Smooth muscle cell (in vitro differentiated cells): ENCODE data around the gene KLKB1. TPM values are rescaled to one million over a fixed set of nuclear protein-coding genes. Genes with fewer than 3 reads are reported as not detected.

Experiments used
- DNase-seq: peaks from one replicate; lab custom pipeline; 2025; ENCODE audit not compliant: unreplicated experiment; lab: John Stamatoyannopoulos, UW
- H2AFZ ChIP-seq: fragments of 200-600 bp; sonication (generic); 2 replicates; pipeline ENCODE4 v1.6.0; 2016; ENCODE audit warnings: antibody characterized with exemption, low read depth, mild to moderate bottlenecking
- H3F3A ChIP-seq: fragments of 200-600 bp; sonication (generic); 2 replicates; pipeline ENCODE4 v1.6.0; 2017; ENCODE audit warnings: antibody characterized with exemption, low read depth
- H3K27ac ChIP-seq: fragments of 200-600 bp; sonication (generic); 2 replicates; pipeline ENCODE4 v1.5.1; 2016; ENCODE audit warnings: low read depth, mild to moderate bottlenecking
- H3K27me3 ChIP-seq: fragments of 200-600 bp; sonication (generic); 2 replicates; pipeline ENCODE4 v1.6.1; 2016; ENCODE audit warnings: low read depth, mild to moderate bottlenecking
- H3K36me3 ChIP-seq: fragments of 200-600 bp; sonication (generic); 2 replicates; pipeline ENCODE4 v1.5.1; 2016; ENCODE audit warnings: low read depth
- H3K4me1 ChIP-seq: fragments of 200-600 bp; sonication (generic); 2 replicates; pipeline ENCODE4 v1.5.1; 2016; ENCODE audit warnings: low read depth
- H3K4me2 ChIP-seq: fragments of 200-600 bp; sonication (generic); 2 replicates; pipeline ENCODE4 v1.6.0; 2016; ENCODE audit warnings: mild to moderate bottlenecking
- H3K4me3 ChIP-seq: fragments of 200-600 bp; sonication (generic); 2 replicates; pipeline ENCODE4 v1.5.1; 2016; ENCODE audit warnings: mild to moderate bottlenecking
- H3K79me2 ChIP-seq: fragments of 200-600 bp; sonication (generic); 2 replicates; pipeline ENCODE4 v1.6.0; 2016; ENCODE audit warnings: low read depth, mild to moderate bottlenecking
- H3K9ac ChIP-seq: fragments of 200-600 bp; sonication (generic); 2 replicates; pipeline ENCODE4 v1.6.0; 2016; ENCODE audit warnings: low read depth
- H3K9me3 ChIP-seq: fragments of 200-600 bp; sonication (generic); replicated peaks from 2 replicates; pipeline ENCODE4 v1.5.1; 2016; ENCODE audit warnings: low read depth
- H4K20me1 ChIP-seq: fragments of 200-600 bp; sonication (generic); 2 replicates; pipeline ENCODE4 v1.6.0; 2016; ENCODE audit warnings: low read depth
- WGBS: methylation state at CpG from one replicate; pipeline ENCODE4 v1.1.7; 2016; ENCODE audit warnings: low lambda C conversion rate; 5-methylcytosine and 5-hydroxymethylcytosine counted together
- polyA plus RNA-seq: library from polyadenylated mRNA; unstranded; fragments of >200 nt; fragmentation: Nextera tagmentation; extraction: Ambion mirVana; gene quantifications from 2 replicates; pipeline ENCODE4 v1.2.1, GENCODE V29; 2016
- total RNA-seq: library from RNA; depleted of rRNA; stranded (reverse); fragments of >200 nt; gene quantifications from 2 replicates; pipeline ENCODE4 v1.2.3, GENCODE V29; 2014
- TF ChIP-seq, protein P1 (sequence below): fragments of 200-600 bp; sonication (generic); IDR thresholded peaks from 2 replicates; pipeline ENCODE4 v1.5.1; 2017; ENCODE audit warnings: borderline replicate concordance, mild to moderate bottlenecking, antibody characterized with exemption; ENCODE audit not compliant: insufficient read depth, poor library complexity, severe bottlenecking

The KLKB1 gene
- total and polyA plus RNA-seq, 2 experiments from 2014 or later: not detected

DNA sequence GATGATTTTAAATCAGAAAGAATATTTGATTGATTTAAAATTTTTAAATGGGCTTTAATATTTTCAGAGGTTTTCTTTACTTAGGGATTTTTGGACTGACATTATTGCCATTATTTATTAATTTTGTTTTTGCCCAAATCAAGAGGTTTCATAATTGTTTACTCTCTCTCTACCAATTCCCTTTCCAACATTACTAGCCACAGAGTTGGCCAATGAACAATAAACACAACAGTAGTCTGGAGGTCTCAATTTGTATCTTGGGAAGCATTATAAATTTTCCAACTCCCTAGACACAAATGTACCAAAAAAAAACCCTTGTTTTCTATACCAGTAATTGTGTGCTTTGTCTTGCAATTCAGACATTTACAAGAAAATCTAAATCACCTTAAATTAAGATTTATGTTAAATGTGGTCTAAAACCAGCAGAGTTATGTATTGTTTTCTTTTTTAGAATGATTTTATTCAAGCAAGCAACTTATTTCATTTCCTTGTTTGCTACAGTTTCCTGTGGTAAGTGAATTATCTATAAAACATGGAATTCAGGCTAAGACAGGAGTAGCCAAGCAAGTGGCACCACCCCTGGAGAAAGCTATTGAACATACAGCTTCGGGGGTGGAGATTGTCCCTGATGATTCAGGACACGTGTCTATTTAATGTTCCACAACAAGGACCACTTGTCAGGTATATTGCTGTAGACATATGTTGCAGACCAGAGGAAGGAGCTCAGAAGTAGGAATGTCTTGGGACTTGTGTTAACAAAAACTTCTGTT lies 622 bp downstream of the KLKB1 start:
- Histone ChIP-seq H3K4me3 (no peak overlapping the region), H3K27ac (no peak overlapping the region), H3K79me2 (no peaks in the 10 kb centered on the region), H3K9me3 (no peaks in the 10 kb centered on the region), H3F3A (no peaks in the 10 kb centered on the region), H3K27me3 (no peaks in the 10 kb centered on the region), H3K4me1 (no peaks in the 10 kb centered on the region), H4K20me1 (no peaks in the 10 kb centered on the region), H2AFZ (no peak overlapping the region), H3K4me2 (no peak overlapping the region), H3K9ac (no peak overlapping the region), H3K36me3 (no peaks in the 10 kb centered on the region)
- TF ChIP-seq, protein P1, sequence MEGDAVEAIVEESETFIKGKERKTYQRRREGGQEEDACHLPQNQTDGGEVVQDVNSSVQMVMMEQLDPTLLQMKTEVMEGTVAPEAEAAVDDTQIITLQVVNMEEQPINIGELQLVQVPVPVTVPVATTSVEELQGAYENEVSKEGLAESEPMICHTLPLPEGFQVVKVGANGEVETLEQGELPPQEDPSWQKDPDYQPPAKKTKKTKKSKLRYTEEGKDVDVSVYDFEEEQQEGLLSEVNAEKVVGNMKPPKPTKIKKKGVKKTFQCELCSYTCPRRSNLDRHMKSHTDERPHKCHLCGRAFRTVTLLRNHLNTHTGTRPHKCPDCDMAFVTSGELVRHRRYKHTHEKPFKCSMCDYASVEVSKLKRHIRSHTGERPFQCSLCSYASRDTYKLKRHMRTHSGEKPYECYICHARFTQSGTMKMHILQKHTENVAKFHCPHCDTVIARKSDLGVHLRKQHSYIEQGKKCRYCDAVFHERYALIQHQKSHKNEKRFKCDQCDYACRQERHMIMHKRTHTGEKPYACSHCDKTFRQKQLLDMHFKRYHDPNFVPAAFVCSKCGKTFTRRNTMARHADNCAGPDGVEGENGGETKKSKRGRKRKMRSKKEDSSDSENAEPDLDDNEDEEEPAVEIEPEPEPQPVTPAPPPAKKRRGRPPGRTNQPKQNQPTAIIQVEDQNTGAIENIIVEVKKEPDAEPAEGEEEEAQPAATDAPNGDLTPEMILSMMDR: no peak
- WGBS: 80% methylated on average over 2 of the region's 2 CpGs
- DNase-seq: no peak

DNA sequence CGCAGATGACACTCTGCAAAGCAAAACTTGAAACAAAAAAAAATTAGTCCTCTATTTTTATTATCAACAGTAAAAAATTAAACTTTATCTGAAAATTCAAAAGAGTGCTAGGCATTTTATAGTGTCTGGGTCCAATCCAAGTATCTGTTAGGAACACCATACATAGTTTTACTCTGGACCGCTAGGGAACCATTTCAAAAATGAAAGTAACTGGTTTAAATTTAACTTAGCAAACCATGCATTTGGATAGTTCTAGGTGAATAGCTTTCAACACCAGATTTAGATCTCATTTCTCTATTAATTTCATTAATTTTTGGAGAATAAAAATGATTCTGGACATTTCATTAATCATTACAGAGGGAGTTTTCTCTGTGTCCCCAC lies 1.2 kb downstream of the KLKB1 start:
- H3F3A ChIP-seq: no peaks in the 10 kb centered on the region
- no peak overlapping the region for H3K4me3 ChIP-seq
- WGBS: 94% methylated on average over 2 of the region's 2 CpGs
- no peak for DNase-seq
- H4K20me1 ChIP-seq: no peaks in the 10 kb centered on the region
- no peak overlapping the region for H3K4me2 ChIP-seq
- no peak overlapping the region for H2AFZ ChIP-seq
- no peaks in the 10 kb centered on the region for H3K27me3 ChIP-seq
- H3K27ac ChIP-seq: no peak overlapping the region
- H3K36me3 ChIP-seq: no peaks in the 10 kb centered on the region
- TF ChIP-seq, protein P1: no peak
- H3K79me2 ChIP-seq: no peaks in the 10 kb centered on the region
- H3K4me1 ChIP-seq: no peaks in the 10 kb centered on the region
- no peak overlapping the region for H3K9ac ChIP-seq
- no peaks in the 10 kb centered on the region for H3K9me3 ChIP-seq

DNA sequence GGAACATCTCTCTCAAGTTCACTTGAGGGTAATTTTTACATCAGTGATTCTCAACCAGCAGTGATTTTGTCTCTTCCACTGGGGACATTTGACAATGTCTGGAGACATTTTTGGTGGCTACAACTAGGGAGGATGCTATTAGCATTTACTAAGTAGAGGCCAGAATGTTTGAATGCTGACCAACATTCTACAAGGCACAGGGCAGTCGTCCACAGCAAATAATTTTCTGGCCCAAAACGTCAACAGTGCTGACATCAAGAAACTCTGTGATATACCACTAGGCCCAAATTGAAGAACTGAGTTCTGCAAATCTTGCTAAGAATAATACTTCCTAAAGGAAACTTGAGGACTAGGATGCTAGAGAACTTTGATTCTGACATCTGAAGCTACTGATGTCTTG lies 7.1 kb downstream of the KLKB1 start:
- H3K79me2 ChIP-seq: no peaks in the 10 kb centered on the region
- no peaks in the 10 kb centered on the region for H4K20me1 ChIP-seq
- H3K4me1 ChIP-seq: no peaks in the 10 kb centered on the region
- H2AFZ ChIP-seq: no peak overlapping the region
- TF ChIP-seq, protein P1: no peak
- no peaks in the 10 kb centered on the region for H3K9me3 ChIP-seq
- DNase-seq: no peak
- no peak overlapping the region for H3K27ac ChIP-seq
- WGBS: 77% methylated on average over 2 of the region's 2 CpGs
- H3K4me2 ChIP-seq: no peak overlapping the region
- H3K4me3 ChIP-seq: no peak overlapping the region
- no peaks in the 10 kb centered on the region for H3F3A ChIP-seq
- no peaks in the 10 kb centered on the region for H3K27me3 ChIP-seq
- H3K9ac ChIP-seq: no peak overlapping the region
- no peaks in the 10 kb centered on the region for H3K36me3 ChIP-seq

DNA sequence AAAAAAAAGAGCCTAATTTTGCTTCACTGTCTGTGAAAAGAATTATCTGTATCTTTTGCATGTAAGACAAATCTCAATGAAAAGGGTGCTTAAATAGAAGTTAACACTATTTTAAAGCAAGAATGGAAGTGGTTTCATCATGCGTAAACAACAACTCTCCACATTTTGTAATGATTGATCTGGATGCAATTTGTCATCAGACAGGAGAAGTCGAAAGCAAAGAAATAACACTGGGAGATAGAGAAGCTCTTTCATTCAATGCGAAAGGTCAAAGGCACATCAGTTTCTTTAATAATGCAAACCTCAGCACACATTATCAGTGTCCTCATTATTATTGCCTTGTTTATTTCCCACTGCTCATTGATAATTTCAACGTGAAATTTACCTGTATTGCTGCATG lies 8.8 kb downstream of the KLKB1 start:
- Histone ChIP-seq H3K9ac (no peak overlapping the region), H3K36me3 (no peaks in the 10 kb centered on the region), H3K9me3 (no peaks in the 10 kb centered on the region), H3K4me2 (no peak overlapping the region), H2AFZ (no peak overlapping the region), H3K27me3 (no peaks in the 10 kb centered on the region), H3K4me1 (no peaks in the 10 kb centered on the region), H3K4me3 (no peak overlapping the region), H3F3A (no peaks in the 10 kb centered on the region), H4K20me1 (no peaks in the 10 kb centered on the region), H3K79me2 (no peaks in the 10 kb centered on the region), H3K27ac (no peak overlapping the region)
- TF ChIP-seq, protein P1: no peak
- WGBS: 92% methylated on average over 4 of the region's 4 CpGs
- no peak for DNase-seq
